Naive thymus-derived CD4-positive, alpha-beta T cell (primary cell): ENCODE results near the gene JMJD1C. TPM values are rescaled to one million over a fixed set of nuclear protein-coding genes. Genes with fewer than 3 reads are reported as not detected.

ENCODE experiments used
- ATAC-seq: fragments of 150-1000 bp; cut with Tn5 transposase; 2 replicates; pipeline ENCODE4 v1.10.0; 2021; ENCODE audit warnings: mild to moderate bottlenecking, moderate library complexity
- CTCF ChIA-PET: fragments of 350-600 bp; sonication (Branson Sonifier 250); formaldehyde crosslinking; loops from one replicate; lab custom pipeline; 2021; ENCODE audit warnings: antibody characterized with exemption; lab: Charles Lee
- POLR2A ChIA-PET: fragments of 350-600 bp; sonication (Branson Sonifier 250); formaldehyde crosslinking; loops from one replicate; lab custom pipeline; 2021; ENCODE audit warnings: antibody characterized with exemption, inconsistent platforms; lab: Charles Lee
- DNase-seq, 9 donors: peaks; one replicate each; pipeline versions ENCODE4 v3.0.0 to v3.0.0-alpha.2; 2020 to 2022; ENCODE audit warnings: mixed read lengths in 1 of 9
- H3K27ac ChIP-seq: one replicate; pipeline ENCODE4 v1.7.0; 2013; ENCODE audit warnings: mild to moderate bottlenecking, low read depth, low read length, moderate library complexity
- H3K27me3 ChIP-seq, 2 donors: one replicate each; pipeline ENCODE4 v1.7.0; 2013; ENCODE audit warnings: low read length in 2 of 2, mild to moderate bottlenecking in 2 of 2, moderate library complexity in 2 of 2; ENCODE audit not compliant: control insufficient read depth in 2 of 2, insufficient read depth in 2 of 2
- H3K36me3 ChIP-seq, 3 experiments: 1 replicate in 2 of 3; 2 replicates in 1 of 3; pipeline ENCODE4 v1.7.0; 2013; ENCODE audit warnings: low read length in 3 of 3, mild to moderate bottlenecking in 3 of 3, moderate library complexity in 1 of 3; ENCODE audit not compliant: insufficient read depth in 3 of 3, control insufficient read depth in 2 of 3
- H3K4me1 ChIP-seq, 2 donors: one replicate each; pipeline ENCODE4 v1.7.0; 2013; ENCODE audit warnings: low read length in 2 of 2, mild to moderate bottlenecking in 2 of 2, moderate library complexity in 1 of 2; ENCODE audit not compliant: control insufficient read depth in 2 of 2, insufficient read depth in 2 of 2
- H3K4me3 ChIP-seq: 2 replicates; pipeline ENCODE4 v1.7.0; 2013; ENCODE audit warnings: mild to moderate bottlenecking, low read length
- H3K9me3 ChIP-seq, 3 experiments: 1 replicate in 2 of 3; 2 replicates in 1 of 3; pipeline ENCODE4 v1.7.0; 2013; ENCODE audit warnings: low read length in 3 of 3; ENCODE audit not compliant: control insufficient read depth in 2 of 3
- H3K27ac Mint-ChIP-seq, 9 donors: one replicate each; pipeline ENCODE4 v1.8.0; 2020 to 2022; ENCODE audit warnings: mixed read lengths in 9 of 9, mild to moderate bottlenecking in 8 of 9, moderate library complexity in 5 of 9, inconsistent platforms in 2 of 9
- H3K27me3 Mint-ChIP-seq, 5 donors: one replicate each; pipeline ENCODE4 v1.8.0; 2021 to 2022; ENCODE audit warnings: mixed read lengths in 5 of 5, mild to moderate bottlenecking in 1 of 5
- H3K36me3 Mint-ChIP-seq, 5 donors: one replicate each; pipeline ENCODE4 v1.8.0; 2020 to 2022; ENCODE audit warnings: mixed read lengths in 5 of 5, mild to moderate bottlenecking in 3 of 5, inconsistent platforms in 1 of 5
- H3K4me1 Mint-ChIP-seq, 7 donors: one replicate each; pipeline ENCODE4 v1.8.0; 2020 to 2022; ENCODE audit warnings: mixed read lengths in 7 of 7, mild to moderate bottlenecking in 3 of 7, inconsistent platforms in 1 of 7
- H3K4me3 Mint-ChIP-seq, 10 donors: one replicate each; pipeline ENCODE4 v1.8.0; 2020 to 2022; ENCODE audit warnings: mild to moderate bottlenecking in 10 of 10, mixed read lengths in 10 of 10, moderate library complexity in 6 of 10, inconsistent platforms in 2 of 10
- H3K9me3 Mint-ChIP-seq, 11 donors: one replicate each; pipeline ENCODE4 v1.8.0; 2020 to 2022; ENCODE audit warnings: mixed read lengths in 11 of 11, mild to moderate bottlenecking in 4 of 11, inconsistent platforms in 1 of 11, moderate library complexity in 1 of 11
- intact Hi-C, 2 donors: fragments of 100-400 bp; cut with micrococcal nuclease; formaldehyde crosslinking; loops; one replicate each; pipeline ENCODE4 v1.15.1; 2023
- polyA plus RNA-seq, 2 donors: library from polyadenylated mRNA; unstranded; fragments of 300-500 nt; fragmentation: Illumina TruSeq; gene quantifications; one replicate each; pipeline ENCODE4 v1.2.3, GENCODE V29; 2021
- total RNA-seq, 6 experiments: library from RNA in 5 of 6; stranded (reverse) in 5 of 6; gene quantifications; 1 replicate in 5 of 6; 2 replicates in 1 of 6; pipeline ENCODE4 v1.2.3 and lab custom pipeline; 2021 to 2026

Gene JMJD1C
- total and polyA plus RNA-seq, 7 experiments from 2014 or later, result 59.0 to 331 (median 120) TPM

DNA sequence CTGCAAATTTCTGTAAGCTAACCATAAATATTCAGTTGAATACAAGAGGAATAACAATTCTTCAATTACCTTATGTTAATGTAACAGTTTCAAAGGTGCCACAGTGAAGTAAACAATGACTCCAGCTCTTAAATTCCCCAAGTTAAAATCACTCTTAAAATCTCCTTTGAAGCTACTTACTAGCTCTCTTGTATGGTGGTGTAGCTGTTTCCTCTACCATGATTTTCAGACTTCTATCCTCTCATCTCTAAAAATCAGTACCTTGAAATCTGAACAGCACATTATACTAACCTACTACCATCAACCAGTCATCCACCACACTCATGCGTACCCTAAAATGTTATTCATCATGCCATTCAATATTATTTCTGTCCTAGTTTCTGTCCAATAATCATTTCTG is 29.6 kb downstream of the JMJD1C start:
- Mint-ChIP-seq H3K4me3 (no peak overlapping the region), H3K4me1 (peaks cover 15 to 29% (median 21%) of the 10 kb centered on the region in 7 donors), H3K27me3 (no peaks in the 10 kb centered on the region), H3K27ac (no peak overlapping the region), H3K36me3 (peaks cover 0 to 10% (median 10%) of the 10 kb centered on the region in 5 donors), H3K9me3 (no peaks in the 10 kb centered on the region)
- Histone ChIP-seq H3K9me3 (no peaks in the 10 kb centered on the region), H3K27ac (no peak overlapping the region), H3K4me1 (peaks cover 0 to 8% of the 10 kb centered on the region in 2 donors), H3K36me3 (no peaks in the 10 kb centered on the region), H3K4me3 (no peak overlapping the region), H3K27me3 (no peaks in the 10 kb centered on the region)
- ATAC-seq, result peak; percentile 29
- intact Hi-C loops, result loop anchor here in 1 of 2 donors (2.0 kb wide), 1 partner anchor 15 kb away; no protein-coding TSS in a partner anchor
- DNase-seq, result peak in 1 of 9 donors; percentile 14
- ChIA-PET CTCF (no interaction called here), POLR2A (no interaction called here)

DNA sequence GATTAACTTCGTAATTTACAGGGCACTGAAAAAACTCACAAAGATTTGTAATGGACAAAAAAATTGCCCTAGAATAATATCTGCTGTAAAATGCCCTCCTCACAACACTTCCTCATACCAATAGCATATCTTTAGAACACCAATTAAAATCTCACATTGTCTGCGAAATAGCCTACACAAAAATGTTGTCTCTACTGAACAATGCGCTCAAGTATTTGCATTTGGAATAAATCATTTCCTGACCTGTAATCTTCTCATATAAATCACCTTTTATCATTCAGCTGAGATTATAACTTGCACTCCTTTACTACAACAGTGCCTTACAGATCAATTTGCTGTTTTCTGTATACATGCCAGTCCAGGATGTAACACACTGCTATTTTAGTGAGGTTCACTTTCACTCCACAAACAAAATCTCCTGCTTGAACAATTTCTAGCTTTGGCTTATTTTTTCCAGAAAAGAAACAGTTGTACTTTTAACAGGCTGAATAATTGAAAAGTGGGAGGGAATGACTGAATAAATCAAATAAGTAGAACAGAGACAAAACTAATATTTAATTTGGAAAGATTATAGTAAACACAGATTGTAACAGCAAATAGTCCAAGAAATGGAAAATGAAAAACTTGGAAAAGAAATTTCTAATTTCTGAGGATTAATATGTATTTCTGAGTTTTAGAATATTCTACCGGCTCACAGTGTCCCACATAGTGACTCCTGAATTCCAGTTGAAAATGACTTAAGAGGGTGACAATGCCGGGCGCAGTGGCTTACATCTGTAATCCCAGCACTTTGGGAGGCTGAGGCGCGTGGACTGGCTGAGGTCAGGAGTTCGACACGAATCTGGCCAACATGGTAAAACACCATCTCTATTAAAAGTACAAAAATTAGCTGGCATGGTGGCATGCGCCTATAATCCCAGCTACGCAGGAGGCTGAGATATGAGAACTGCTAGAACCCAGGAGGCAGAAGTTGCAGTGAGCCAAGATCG is 30.6 kb downstream of the JMJD1C start:
- Histone ChIP-seq H3K27ac (no peak overlapping the region), H3K4me3 (no peak overlapping the region), H3K9me3 (no peaks in the 10 kb centered on the region), H3K27me3 (no peaks in the 10 kb centered on the region), H3K4me1 (peaks cover 0 to 8% of the 10 kb centered on the region in 2 donors), H3K36me3 (no peaks in the 10 kb centered on the region)
- Mint-ChIP-seq H3K27ac (peak overlapping the region in 1 of 9 donors; percentile 13), H3K9me3 (no peaks in the 10 kb centered on the region), H3K4me3 (no peak overlapping the region), H3K36me3 (peaks cover 0 to 18% (median 15%) of the 10 kb centered on the region in 5 donors), H3K4me1 (peaks cover 12 to 29% (median 20%) of the 10 kb centered on the region in 7 donors), H3K27me3 (no peaks in the 10 kb centered on the region)
- intact Hi-C loops, result no loop called here
- ChIA-PET POLR2A (no interaction called here), CTCF (no interaction called here)
- no peak for ATAC-seq
- DNase-seq, result no peak

DNA sequence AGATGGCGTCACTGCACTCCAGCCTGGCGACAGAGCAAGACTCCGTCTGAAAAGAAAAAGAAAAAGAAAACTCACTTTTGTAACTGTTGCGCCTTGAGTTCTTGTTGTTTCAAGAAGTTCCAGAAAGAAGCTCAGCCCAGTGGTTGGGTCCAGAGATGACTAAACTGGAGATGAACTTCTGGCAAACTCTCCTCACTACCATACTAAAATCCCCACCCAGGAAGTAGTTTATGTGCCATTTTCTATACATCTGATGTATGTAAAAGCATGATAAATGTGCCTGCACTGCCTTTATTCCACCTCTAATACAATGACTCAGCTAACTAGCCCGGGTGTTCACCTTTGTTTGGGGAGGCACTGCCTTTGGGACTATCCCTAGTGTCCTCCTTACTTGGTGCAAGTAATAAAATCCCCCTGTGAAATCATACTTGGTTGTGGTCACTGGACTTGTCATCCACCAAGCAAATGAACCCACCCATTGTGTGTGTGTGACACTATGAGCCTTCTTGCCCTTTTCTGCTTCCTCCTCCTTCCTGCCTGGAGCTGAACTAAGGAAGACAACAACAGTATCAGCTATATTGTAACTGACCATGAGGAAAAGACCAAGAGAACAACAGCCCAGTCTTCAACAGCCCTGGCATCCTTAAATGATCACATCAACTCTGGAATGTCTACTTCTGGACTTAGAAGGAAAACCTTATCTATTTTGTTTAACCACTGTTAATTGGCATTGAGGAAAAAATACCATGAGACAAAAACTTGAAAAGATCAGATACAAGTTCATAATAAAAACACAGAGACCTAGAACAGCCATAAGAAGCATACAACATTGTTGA is 33.6 kb downstream of the JMJD1C start:
- peak overlapping the region in 2 of 9 donors; percentile 22 to 32 for H3K27ac Mint-ChIP-seq

GRCh38 chr10:63430999-63431356 is 34.8 kb downstream of the JMJD1C start:
- no peak for DNase-seq
- H3K4me3 ChIP-seq, result no peak overlapping the region
- no peak for ATAC-seq
- no peak overlapping the region for H3K27ac ChIP-seq
- ChIA-PET CTCF (no interaction called here), POLR2A (no interaction called here)
- H3K4me1 Mint-ChIP-seq, result peaks cover 13 to 49% (median 46%) of the 10 kb centered on the region in 7 donors
- H3K27me3 ChIP-seq, result no peaks in the 10 kb centered on the region
- no peaks in the 10 kb centered on the region for H3K36me3 ChIP-seq
- no peaks in the 10 kb centered on the region for H3K9me3 ChIP-seq
- peaks cover 0 to 7% of the 10 kb centered on the region in 2 donors for H3K4me1 ChIP-seq
- no peak overlapping the region for H3K27ac Mint-ChIP-seq
- intact Hi-C loops, result no loop called here
- H3K36me3 Mint-ChIP-seq, result peaks cover 0 to 23% (median 16%) of the 10 kb centered on the region in 5 donors
- H3K27me3 Mint-ChIP-seq, result no peaks in the 10 kb centered on the region
- no peak overlapping the region for H3K4me3 Mint-ChIP-seq
- no peaks in the 10 kb centered on the region for H3K9me3 Mint-ChIP-seq

More for the DNA sequence above, 33.6 kb downstream of the JMJD1C start:
- Mint-ChIP-seq H3K4me3 (no peak overlapping the region), H3K36me3 (peaks cover 0 to 19% (median 16%) of the 10 kb centered on the region in 5 donors), H3K9me3 (no peaks in the 10 kb centered on the region), H3K27me3 (no peaks in the 10 kb centered on the region), H3K4me1 (peaks cover 13 to 49% (median 46%) of the 10 kb centered on the region in 7 donors)
- DNase-seq (no peak), ATAC-seq (no peak)
- Histone ChIP-seq H3K4me1 (peaks cover 0 to 15% of the 10 kb centered on the region in 2 donors), H3K27ac (no peak overlapping the region), H3K4me3 (no peak overlapping the region), H3K9me3 (no peaks in the 10 kb centered on the region), H3K36me3 (no peaks in the 10 kb centered on the region), H3K27me3 (no peaks in the 10 kb centered on the region)
- ChIA-PET POLR2A (interaction anchor here (0.6 kb wide), 1 partner anchor 417 kb away, joined by 3 read pairs; no protein-coding TSS in a partner anchor), CTCF (no interaction called here)
- intact Hi-C loops, result no loop called here

- Mint-ChIP-seq H3K36me3 (peaks cover 0 to 23% (median 16%) of the 10 kb centered on the region in 5 donors), H3K27ac (peak overlapping the region in 2 of 9 donors; percentile 28 to 46), H3K9me3 (no peaks in the 10 kb centered on the region), H3K4me3 (no peak overlapping the region), H3K27me3 (no peaks in the 10 kb centered on the region), H3K4me1 (peaks cover 13 to 49% (median 46%) of the 10 kb centered on the region in 7 donors)
- intact Hi-C loops, result no loop called here
- H3K27ac ChIP-seq, result no peak overlapping the region
- H3K27me3 ChIP-seq, result no peaks in the 10 kb centered on the region
- ChIA-PET CTCF (no interaction called here), POLR2A (no interaction called here)
- no peaks in the 10 kb centered on the region for H3K9me3 ChIP-seq
- DNase-seq (no peak), ATAC-seq (no peak)
- peaks cover 0 to 7% of the 10 kb centered on the region in 2 donors for H3K4me1 ChIP-seq
- H3K4me3 ChIP-seq, result no peak overlapping the region
- H3K36me3 ChIP-seq, result no peaks in the 10 kb centered on the region
These were observed 35.4 kb downstream of the JMJD1C start for GRCh38 chr10:63430091-63430998.

GRCh38 chr10:63429281-63429680 is 36.5 kb downstream of the JMJD1C start:
- ChIA-PET POLR2A (no interaction called here), CTCF (no interaction called here)
- Mint-ChIP-seq H3K27ac (peak overlapping the region in 2 of 9 donors; percentile 14 to 29), H3K4me1 (peaks cover 9 to 47% (median 38%) of the 10 kb centered on the region in 7 donors), H3K27me3 (no peaks in the 10 kb centered on the region), H3K4me3 (peak overlapping the region in 3 of 10 donors; percentile 7 to 52 (median 50)), H3K9me3 (no peaks in the 10 kb centered on the region), H3K36me3 (peaks cover 0 to 23% (median 16%) of the 10 kb centered on the region in 5 donors)
- peaks cover 0 to 7% of the 10 kb centered on the region in 2 donors for H3K4me1 ChIP-seq
- H3K27ac ChIP-seq, result no peak overlapping the region
- no peak overlapping the region for H3K4me3 ChIP-seq
- ATAC-seq (no peak), DNase-seq (no peak)
- intact Hi-C loops, result no loop called here
- H3K36me3 ChIP-seq, result no peaks in the 10 kb centered on the region
- no peaks in the 10 kb centered on the region for H3K27me3 ChIP-seq
- H3K9me3 ChIP-seq, result no peaks in the 10 kb centered on the region
